Loucy (cell line): ENCODE measurements around the gene FTO.

ENCODE experiments used
- H2AFZ ChIP-seq: fragments of 200-600 bp; sonication (generic); 2 replicates; pipeline ENCODE4 v1.6.0; 2016; ENCODE audit warnings: antibody characterized with exemption, mild to moderate bottlenecking, low read length, moderate library complexity
- H3F3A ChIP-seq: fragments of 200-600 bp; 2 replicates; pipeline ENCODE4 v1.6.0; 2016; ENCODE audit warnings: antibody characterized with exemption, low read depth, mild to moderate bottlenecking
- H3K27me3 ChIP-seq: fragments of 200-600 bp; sonication (generic); 2 replicates; pipeline ENCODE4 v1.6.1; 2014; ENCODE audit warnings: low read length, mild to moderate bottlenecking; ENCODE audit not compliant: insufficient read depth, poor library complexity, severe bottlenecking
- H3K36me3 ChIP-seq: fragments of 200-600 bp; sonication (generic); 2 replicates; pipeline ENCODE4 v1.6.1; 2016; ENCODE audit warnings: low read length; ENCODE audit not compliant: insufficient read depth
- H3K4me1 ChIP-seq: fragments of 200-600 bp; sonication (generic); 2 replicates; pipeline ENCODE4 v1.5.1; 2014; ENCODE audit warnings: low read length, mild to moderate bottlenecking; ENCODE audit not compliant: insufficient read depth, poor library complexity, severe bottlenecking
- H3K4me2 ChIP-seq: fragments of 200-600 bp; sonication (generic); 2 replicates; pipeline ENCODE4 v1.6.0; 2014; ENCODE audit warnings: antibody characterized with exemption, low read length, low read depth, mild to moderate bottlenecking; ENCODE audit not compliant: poor library complexity, severe bottlenecking
- H3K4me3 ChIP-seq: fragments of 200-600 bp; sonication (generic); 2 replicates; pipeline ENCODE4 v1.5.1; 2014; ENCODE audit warnings: low read length, mild to moderate bottlenecking, mixed read lengths; ENCODE audit not compliant: poor library complexity, severe bottlenecking
- H3K79me2 ChIP-seq: fragments of 200-600 bp; sonication (generic); 2 replicates; pipeline ENCODE4 v1.6.1; 2014; ENCODE audit warnings: low read length; ENCODE audit not compliant: insufficient read depth
- H3K9ac ChIP-seq: fragments of 200-600 bp; sonication (generic); 2 replicates; pipeline ENCODE4 v1.6.0; 2014; ENCODE audit warnings: mild to moderate bottlenecking, low read depth, low read length, moderate library complexity; ENCODE audit not compliant: poor library complexity, severe bottlenecking
- H3K9me2 ChIP-seq: fragments of 200-600 bp; sonication (generic); replicated peaks from 2 replicates; pipeline ENCODE4 v1.6.1; 2016; ENCODE audit warnings: low read depth, low read length, mixed read lengths
- H3K9me3 ChIP-seq: fragments of 200-600 bp; sonication (generic); 2 replicates; pipeline ENCODE4 v1.6.1; 2014; ENCODE audit warnings: mild to moderate bottlenecking, antibody characterized with exemption, low read length, low read depth; ENCODE audit not compliant: insufficient read depth
- H4K20me1 ChIP-seq: fragments of 200-600 bp; sonication (generic); 2 replicates; pipeline ENCODE4 v1.6.0; 2014; ENCODE audit warnings: antibody characterized with exemption, low read length, mild to moderate bottlenecking; ENCODE audit not compliant: insufficient read depth, poor library complexity, severe bottlenecking
- CTCF ChIP-seq: fragments of 200-600 bp; sonication (generic); conservative IDR thresholded peaks from 2 replicates; pipeline ENCODE4 v1.5.1; 2014; ENCODE audit warnings: mild to moderate bottlenecking, antibody characterized with exemption, low read length
- EZH2phosphoT487 ChIP-seq: fragments of 200-600 bp; IDR thresholded peaks from 2 replicates; pipeline ENCODE4 v1.6.1; 2018; ENCODE audit warnings: antibody characterized with exemption, mild to moderate bottlenecking, moderate library complexity, borderline replicate concordance

Gene FTO

DNA sequence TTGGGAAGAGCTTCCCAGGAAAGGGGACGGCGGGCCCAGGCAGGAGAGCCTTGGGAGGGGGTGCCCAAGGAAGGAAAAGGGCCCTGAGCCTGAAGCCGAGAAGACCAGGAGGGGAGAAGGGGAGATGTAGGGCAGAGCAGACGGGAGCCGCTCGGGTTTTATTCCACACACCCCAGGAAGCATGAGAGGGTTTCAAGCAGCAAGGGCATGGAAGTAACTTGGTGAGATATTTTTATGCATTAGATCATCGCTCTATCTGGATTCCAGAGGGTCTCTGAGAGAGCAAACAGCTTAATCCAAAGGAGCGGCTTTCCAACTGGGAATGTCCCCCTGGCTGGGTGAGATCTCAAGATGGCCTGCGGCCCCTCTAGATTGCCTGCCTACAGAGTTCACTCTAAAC is 411.6 kb downstream of the FTO start:
- no peaks in the 10 kb centered on the region for H3F3A ChIP-seq
- no peaks in the 10 kb centered on the region for H4K20me1 ChIP-seq
- H3K9ac ChIP-seq = no peak overlapping the region
- TF ChIP-seq CTCF = no peak
- no peak for TF ChIP-seq EZH2phosphoT487
- no peak overlapping the region for H3K4me3 ChIP-seq
- no peaks in the 10 kb centered on the region for H3K79me2 ChIP-seq
- H3K36me3 ChIP-seq = peaks cover 26% of the 10 kb centered on the region; the same call in 1 of the 2 replicates
- no peaks in the 10 kb centered on the region for H3K27me3 ChIP-seq
- no peaks in the 10 kb centered on the region for H3K9me2 ChIP-seq
- H3K4me2 ChIP-seq = no peak overlapping the region
- no peaks in the 10 kb centered on the region for H3K4me1 ChIP-seq
- no peaks in the 10 kb centered on the region for H3K9me3 ChIP-seq
- no peak overlapping the region for H2AFZ ChIP-seq

DNA sequence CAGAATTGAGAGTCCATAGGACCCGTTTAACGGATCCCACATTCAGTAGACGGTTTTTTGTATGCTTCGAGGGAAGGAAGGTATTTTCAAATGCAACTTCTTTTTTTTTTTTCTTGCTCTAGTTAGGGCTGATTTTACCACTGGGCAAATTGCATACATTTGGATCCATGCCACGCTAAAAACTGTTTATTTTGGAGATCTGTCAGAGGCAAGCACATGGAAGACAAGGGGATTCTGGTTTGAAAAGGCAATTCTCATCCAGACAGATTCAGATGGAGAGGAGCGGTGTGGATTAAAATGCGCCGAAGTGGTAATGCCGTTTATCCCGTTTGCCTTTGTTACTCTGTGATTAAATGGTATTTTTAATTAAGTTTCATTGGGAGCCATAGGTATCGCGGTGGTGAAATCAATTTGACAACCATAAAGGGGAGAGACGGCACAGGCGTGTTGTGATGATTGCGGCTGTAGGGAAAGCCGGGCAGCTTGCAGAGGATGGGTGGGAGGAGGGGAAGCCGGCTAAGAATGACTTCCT is 412.2 kb downstream of the FTO start:
- TF ChIP-seq EZH2phosphoT487 (no peak), CTCF (no peak)
- H3K79me2 ChIP-seq = no peaks in the 10 kb centered on the region
- no peak overlapping the region for H3K9ac ChIP-seq
- no peak overlapping the region for H3K4me3 ChIP-seq
- no peak overlapping the region for H2AFZ ChIP-seq
- H3K9me2 ChIP-seq = no peaks in the 10 kb centered on the region
- H4K20me1 ChIP-seq = no peaks in the 10 kb centered on the region
- H3K36me3 ChIP-seq = peaks cover 26% of the 10 kb centered on the region; the same call in 1 of the 2 replicates
- H3F3A ChIP-seq = no peaks in the 10 kb centered on the region
- H3K4me1 ChIP-seq = no peaks in the 10 kb centered on the region
- H3K4me2 ChIP-seq = no peak overlapping the region
- H3K27me3 ChIP-seq = no peaks in the 10 kb centered on the region
- no peaks in the 10 kb centered on the region for H3K9me3 ChIP-seq

GRCh38 chr16:54118846-54119245 is 414.9 kb downstream of the FTO start:
- TF ChIP-seq EZH2phosphoT487 (no peak), CTCF (no peak)
- H2AFZ ChIP-seq = no peak overlapping the region
- H3K4me3 ChIP-seq = no peak overlapping the region

More at GRCh38 chr16:54118846-54119245, 414.9 kb downstream of the FTO start:
- no peaks in the 10 kb centered on the region for H3F3A ChIP-seq
- no peaks in the 10 kb centered on the region for H4K20me1 ChIP-seq
- no peaks in the 10 kb centered on the region for H3K9me2 ChIP-seq
- H3K9me3 ChIP-seq = no peaks in the 10 kb centered on the region
- H3K79me2 ChIP-seq = no peaks in the 10 kb centered on the region
- no peak overlapping the region for H3K4me2 ChIP-seq
- no peaks in the 10 kb centered on the region for H3K27me3 ChIP-seq
- H3K36me3 ChIP-seq = peaks cover 8% of the 10 kb centered on the region; the same call in 1 of the 2 replicates
- no peaks in the 10 kb centered on the region for H3K4me1 ChIP-seq
- H3K9ac ChIP-seq = no peak overlapping the region
